IPS-15b (cell line): ENCODE results near the gene KLHL10.
A peak's percentile ranks its signal among the peaks of the same experiment; 100 is the strongest.

Experiments
- H3K27me3 ChIP-seq: one replicate; pipeline ENCODE4 v1.6.1; 2013; ENCODE audit warnings: low read length; ENCODE audit not compliant: control insufficient read depth, insufficient read depth
- H3K36me3 ChIP-seq: one replicate; pipeline ENCODE4 v1.6.1; 2013; ENCODE audit warnings: low read length; ENCODE audit not compliant: control insufficient read depth, insufficient read depth
- H3K4me1 ChIP-seq: one replicate; pipeline ENCODE4 v1.6.1; 2013; ENCODE audit warnings: mild to moderate bottlenecking, low read length; ENCODE audit not compliant: control insufficient read depth, insufficient read depth
- H3K4me3 ChIP-seq: one replicate; pipeline ENCODE4 v1.5.1; 2013; ENCODE audit warnings: low read depth, low read length
- H3K9ac ChIP-seq: one replicate; pipeline ENCODE4 v1.6.1; 2013; ENCODE audit warnings: low read depth, mild to moderate bottlenecking, low read length
- H3K9me3 ChIP-seq: one replicate; pipeline ENCODE4 v1.6.1; 2013; ENCODE audit warnings: mild to moderate bottlenecking, low read length; ENCODE audit not compliant: control insufficient read depth, insufficient read depth

KLHL10 gene

DNA sequence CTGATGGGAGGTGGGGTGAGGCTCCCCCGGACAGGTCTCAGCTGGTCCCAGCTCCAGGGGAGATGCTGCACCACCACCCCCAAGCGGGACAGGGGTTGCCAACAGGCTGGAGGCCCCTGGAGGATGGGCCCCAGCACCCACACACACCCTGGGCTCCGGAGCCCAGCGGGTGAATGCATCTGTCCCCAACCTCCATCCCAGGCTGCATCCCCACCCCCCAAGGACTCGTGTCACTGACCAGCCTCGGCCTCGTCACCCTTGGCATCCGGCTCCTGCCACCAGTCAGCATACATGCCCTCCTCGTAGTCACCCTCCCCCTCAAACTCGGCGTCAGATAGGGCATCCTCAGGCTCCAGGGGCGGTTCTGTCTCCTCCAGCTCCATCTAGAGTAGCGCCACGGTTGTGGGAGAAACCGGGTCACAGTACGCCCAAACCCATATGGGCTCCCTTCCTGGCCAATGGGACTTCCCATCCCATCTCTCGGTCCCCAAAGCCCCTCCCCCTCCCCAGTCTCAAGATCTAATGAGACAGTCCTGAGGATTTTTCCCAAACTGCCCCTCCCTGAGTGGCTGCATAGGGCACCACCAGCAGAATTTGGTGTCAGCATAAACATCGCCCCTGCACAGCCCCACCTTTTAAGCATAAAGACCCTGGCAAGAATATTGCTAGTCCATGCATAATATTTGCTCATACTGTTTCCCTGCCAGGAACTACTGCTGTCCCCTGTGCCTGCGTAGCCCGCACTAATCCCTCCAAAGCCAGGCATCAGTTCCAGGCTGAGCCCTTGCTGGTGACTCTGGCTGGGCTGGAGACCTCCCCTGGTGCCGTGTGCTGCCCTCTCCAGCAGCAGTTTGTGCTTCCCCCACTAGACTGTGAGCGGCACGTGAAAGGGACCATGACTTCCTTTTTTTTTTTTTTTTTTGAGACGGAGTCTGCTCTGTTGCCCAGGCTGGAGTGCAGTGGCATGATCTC, 34.3 kb upstream of the KLHL10 start:
- H3K9me3 ChIP-seq: no peaks in the 10 kb centered on the region
- H3K9ac ChIP-seq: no peak overlapping the region
- no peaks in the 10 kb centered on the region for H3K36me3 ChIP-seq
- no peak overlapping the region for H3K4me3 ChIP-seq
- H3K4me1 ChIP-seq: peaks cover 6% of the 10 kb centered on the region
- H3K27me3 ChIP-seq: no peaks in the 10 kb centered on the region

DNA sequence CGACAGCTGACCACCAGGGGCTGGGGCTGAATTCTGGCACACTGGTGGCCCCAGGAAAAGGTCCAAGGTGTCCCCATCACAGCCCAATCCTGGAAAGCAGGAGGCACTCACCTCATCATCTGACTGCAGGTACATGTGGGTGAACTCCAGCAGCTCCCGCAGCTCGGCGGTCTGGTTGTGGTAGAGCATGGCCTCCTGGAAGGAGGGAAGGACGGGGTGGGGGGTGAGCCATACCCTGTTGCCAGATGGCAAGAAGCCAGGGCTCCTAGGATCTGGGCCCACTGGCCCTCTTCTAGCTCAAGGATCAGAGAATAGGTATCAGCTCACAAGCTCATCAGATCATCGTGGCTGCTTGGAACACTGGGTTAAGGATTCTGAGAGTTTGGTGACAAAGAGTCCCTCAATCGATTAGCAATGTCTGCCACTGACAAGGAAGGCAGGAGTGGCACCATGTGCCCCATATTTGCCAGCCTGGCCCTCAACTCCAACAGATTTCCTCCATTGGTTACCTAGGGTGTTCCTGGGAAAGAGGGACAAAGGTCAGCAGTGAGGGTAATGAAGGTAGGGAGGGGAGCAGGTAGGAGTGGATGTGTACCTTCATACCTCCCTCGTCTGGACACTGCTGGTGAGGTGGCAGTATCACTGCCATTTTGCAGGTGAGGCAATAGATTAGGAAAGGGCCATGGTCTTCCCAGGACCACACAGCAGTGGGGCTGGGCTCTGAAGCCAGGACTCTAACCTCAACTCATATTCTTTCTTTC, 30.8 kb upstream of the KLHL10 start:
- H3K9ac ChIP-seq: no peak overlapping the region
- peaks cover 5% of the 10 kb centered on the region for H3K4me1 ChIP-seq
- no peaks in the 10 kb centered on the region for H3K9me3 ChIP-seq
- peaks cover 5% of the 10 kb centered on the region for H3K36me3 ChIP-seq
- H3K4me3 ChIP-seq: no peak overlapping the region
- H3K27me3 ChIP-seq: peaks cover 8% of the 10 kb centered on the region

GRCh38 chr17:41810659-41811548, 26.7 kb upstream of the KLHL10 start:
- Histone ChIP-seq H3K9me3 (no peaks in the 10 kb centered on the region), H3K4me1 (peaks cover 7% of the 10 kb centered on the region), H3K4me3 (peak overlapping the region; percentile 93), H3K9ac (peak overlapping the region; percentile 54), H3K27me3 (peaks cover 8% of the 10 kb centered on the region), H3K36me3 (peaks cover 5% of the 10 kb centered on the region)

GRCh38 chr17:41811549-41812380, 25.9 kb upstream of the KLHL10 start, which contains the start of gene P3H4:
Gene P3H4, minus strand, starts transcription at chr17:41811949. Its CDS starts 34 bp downstream, at chr17:41811915.
- Histone ChIP-seq H3K36me3 (peaks cover 8% of the 10 kb centered on the region), H3K4me3 (peak within 1 kb of the TSS; percentile 93), H3K4me1 (peaks cover 7% of the 10 kb centered on the region), H3K9ac (peak within 1 kb of the TSS; percentile 65), H3K27me3 (peaks cover 8% of the 10 kb centered on the region), H3K9me3 (no peaks in the 10 kb centered on the region)

- H3K4me1 ChIP-seq: peaks cover 7% of the 10 kb centered on the region
- H3K4me3 ChIP-seq: peak within 1 kb of the TSS; percentile 93
- peaks cover 8% of the 10 kb centered on the region for H3K27me3 ChIP-seq
- H3K36me3 ChIP-seq: peaks cover 14% of the 10 kb centered on the region
- peak within 1 kb of the TSS; percentile 93 for H3K9ac ChIP-seq
- H3K9me3 ChIP-seq: no peaks in the 10 kb centered on the region
These were observed 25.1 kb upstream of the KLHL10 start, which contains the start of gene FKBP10 for GRCh38 chr17:41812381-41813151. Gene FKBP10, plus strand, starts transcription at chr17:41813004. Its CDS starts 31 bp downstream, at chr17:41813035.

DNA sequence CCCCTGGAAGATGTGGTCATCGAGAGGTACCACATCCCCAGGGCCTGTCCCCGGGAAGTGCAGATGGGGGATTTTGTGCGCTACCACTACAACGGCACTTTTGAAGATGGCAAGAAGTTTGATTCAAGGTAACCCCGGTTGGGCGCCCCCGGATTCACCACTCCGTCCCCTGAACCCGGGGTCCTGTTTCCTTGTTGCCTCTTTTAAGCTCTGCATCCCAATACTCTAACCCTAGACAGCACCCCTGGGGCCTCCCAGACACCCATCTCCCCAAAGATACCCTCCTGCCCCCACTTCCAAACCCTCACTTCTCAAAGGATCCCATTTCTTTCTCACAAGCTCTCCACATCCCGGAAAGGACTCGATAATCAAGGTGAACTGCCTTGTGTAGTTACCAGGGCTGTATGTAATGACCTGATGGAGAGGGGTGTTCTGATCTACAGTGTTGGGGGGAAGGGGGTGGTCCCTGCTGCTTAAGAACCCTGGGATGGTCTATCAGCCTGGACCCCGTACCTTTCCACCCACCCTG, 24.4 kb upstream of the KLHL10 start:
- H3K9ac ChIP-seq: peak overlapping the region; percentile 93
- H3K27me3 ChIP-seq: peaks cover 8% of the 10 kb centered on the region
- peak overlapping the region; percentile 93 for H3K4me3 ChIP-seq
- H3K9me3 ChIP-seq: no peaks in the 10 kb centered on the region
- peaks cover 7% of the 10 kb centered on the region for H3K4me1 ChIP-seq
- peaks cover 18% of the 10 kb centered on the region for H3K36me3 ChIP-seq

DNA sequence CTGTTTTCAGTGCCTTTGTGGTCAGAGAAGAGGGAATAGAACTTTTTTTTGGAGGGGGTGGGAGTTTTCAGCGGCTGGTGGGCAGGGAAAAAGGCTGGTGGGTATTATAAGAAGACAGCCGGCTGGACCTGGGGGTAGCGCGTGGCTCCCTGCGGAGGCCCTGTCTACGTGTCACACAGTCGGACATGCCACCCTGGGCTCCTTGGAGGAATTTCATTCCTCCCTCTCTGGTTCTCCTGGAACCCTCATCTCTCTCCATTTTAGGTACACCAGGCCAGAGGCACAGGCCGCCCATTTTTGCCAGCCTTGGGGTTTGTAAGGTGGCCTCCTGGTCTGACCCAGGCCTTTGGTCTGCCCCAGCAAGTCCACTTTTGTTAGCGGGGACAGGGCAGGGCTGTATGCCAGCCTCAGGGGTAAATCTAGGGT, 23.9 kb upstream of the KLHL10 start:
- peak overlapping the region; percentile 93 for H3K4me3 ChIP-seq
- H3K36me3 ChIP-seq: peaks cover 21% of the 10 kb centered on the region
- no peaks in the 10 kb centered on the region for H3K9me3 ChIP-seq
- H3K9ac ChIP-seq: peak overlapping the region; percentile 93
- peaks cover 8% of the 10 kb centered on the region for H3K27me3 ChIP-seq
- peaks cover 7% of the 10 kb centered on the region for H3K4me1 ChIP-seq

GRCh38 chr17:41814195-41814594, 23.4 kb upstream of the KLHL10 start:
- Histone ChIP-seq H3K4me3 (peak overlapping the region; percentile 93), H3K36me3 (peaks cover 21% of the 10 kb centered on the region), H3K9me3 (no peaks in the 10 kb centered on the region), H3K4me1 (peaks cover 7% of the 10 kb centered on the region), H3K9ac (no peak overlapping the region), H3K27me3 (peaks cover 8% of the 10 kb centered on the region)

DNA sequence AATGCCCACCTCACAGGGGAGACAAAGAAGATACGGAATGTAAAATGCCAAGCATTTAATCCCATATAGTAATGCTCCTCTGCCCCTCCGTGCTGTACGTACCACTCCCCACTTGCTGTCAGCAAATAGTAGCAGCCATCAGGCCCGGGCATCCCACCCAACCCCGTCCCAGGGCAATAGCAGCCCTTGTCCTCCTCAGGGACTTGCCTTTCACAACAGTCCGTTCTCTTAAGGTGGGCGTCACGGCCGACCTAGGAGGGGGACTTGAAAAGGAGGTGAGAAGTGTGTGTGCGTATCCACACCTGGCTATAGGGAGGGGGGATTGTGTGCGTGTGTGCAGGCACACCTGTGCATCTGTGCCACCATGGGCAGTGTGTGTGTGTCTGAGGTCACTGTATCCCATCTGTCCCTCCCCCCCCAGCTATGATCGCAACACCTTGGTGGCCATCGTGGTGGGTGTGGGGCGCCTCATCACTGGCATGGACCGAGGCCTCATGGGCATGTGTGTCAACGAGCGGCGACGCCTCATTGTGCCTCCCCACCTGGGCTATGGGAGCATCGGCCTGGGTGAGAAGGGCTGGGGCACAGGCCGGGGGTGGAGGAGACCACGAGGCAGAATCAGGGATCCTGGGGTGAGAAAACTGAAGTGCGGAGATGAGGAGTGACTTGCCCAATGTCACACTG, 20.8 kb upstream of the KLHL10 start:
- Histone ChIP-seq H3K27me3 (no peaks in the 10 kb centered on the region), H3K9ac (no peak overlapping the region), H3K36me3 (peaks cover 27% of the 10 kb centered on the region), H3K4me3 (no peak overlapping the region), H3K9me3 (no peaks in the 10 kb centered on the region), H3K4me1 (peaks cover 9% of the 10 kb centered on the region)
